Endothelial cell of umbilical vein (primary cell): ENCODE results near the gene FMO2. TPM values are rescaled to one million over a fixed set of nuclear protein-coding genes. Genes with fewer than 3 reads are reported as not detected.

Source experiments
- BruUV-seq: library from RNA; stranded (reverse); fragments of 400-500 nt; replicated peaks from 2 replicates; lab custom pipeline; 2021; lab: Mats Ljungman, UMichigan
- CTCF ChIA-PET: fragments of 300-600, 350-600 bp; sonication (Branson Sonifier 250); formaldehyde crosslinking; loops from one replicate; lab custom pipeline; 2021; ENCODE audit warnings: antibody characterized with exemption, inconsistent platforms; lab: Charles Lee
- POLR2A ChIA-PET: fragments of 300-600, 350-600 bp; sonication (Branson Sonifier 250); formaldehyde crosslinking; loops from one replicate; lab custom pipeline; 2021; ENCODE audit warnings: antibody characterized with exemption, inconsistent platforms; lab: Charles Lee
- DNase-seq: peaks from one replicate; pipeline ENCODE4 v3.0.0-alpha.2; 2011; ENCODE audit warnings: low read depth, low spot score
- FAIRE-seq: peaks from 2 replicates; lab custom pipeline; 2011; peaks lifted over from hg19 to GRCh38; lab: Jason Lieb, UNC
- H2AFZ ChIP-seq: 2 replicates; pipeline ENCODE4 v1.6.0; 2012; ENCODE audit warnings: low read depth, low read length, control low read depth, inconsistent platforms
- H3K27ac ChIP-seq: 2 replicates; pipeline ENCODE4 v1.5.1; 2011; ENCODE audit warnings: low read depth, mild to moderate bottlenecking, control low read depth, low read length, moderate library complexity; ENCODE audit not compliant: insufficient read depth
- H3K27me3 ChIP-seq, 2 experiments: 2 replicates each; pipeline versions ENCODE4 v1.6.0 to v1.6.1; 2011; ENCODE audit warnings: low read length in 2 of 2, mixed read lengths in 1 of 2; ENCODE audit not compliant: control insufficient read depth in 2 of 2, insufficient read depth in 2 of 2
- H3K36me3 ChIP-seq, 2 experiments: 2 replicates in 1 of 2; 3 replicates in 1 of 2; pipeline ENCODE4 v1.5.1; 2011; ENCODE audit warnings: low read length in 2 of 2, mild to moderate bottlenecking in 1 of 2, moderate library complexity in 1 of 2; ENCODE audit not compliant: control insufficient read depth in 2 of 2, insufficient read depth in 2 of 2; ENCODE audit errors: extremely low read depth in 1 of 2
- H3K4me1 ChIP-seq: 3 replicates; pipeline ENCODE4 v1.5.1; 2011; ENCODE audit warnings: mild to moderate bottlenecking, low read length; ENCODE audit not compliant: control insufficient read depth, insufficient read depth; ENCODE audit errors: extremely low read depth
- H3K4me2 ChIP-seq: 2 replicates; pipeline ENCODE4 v1.6.1; 2011; ENCODE audit warnings: low read length, control low read depth, mixed read lengths; ENCODE audit not compliant: insufficient read depth
- H3K4me3 ChIP-seq, 3 experiments: fragments of 200-600 bp in 1 of 3; sonication (generic), shearing (Covaris generic) in 1 of 3; replicated peaks in 1 of 3; 2 replicates each; pipeline ENCODE4 v1.5.1; 2011 to 2016; ENCODE audit warnings: control low read depth in 3 of 3, low read length in 3 of 3, mild to moderate bottlenecking in 2 of 3, inconsistent platforms in 1 of 3, low read depth in 1 of 3, moderate library complexity in 1 of 3; ENCODE audit not compliant: insufficient read depth in 1 of 3
- H3K79me2 ChIP-seq: 2 replicates; pipeline ENCODE4 v1.6.0; 2012; ENCODE audit warnings: low read length, inconsistent platforms; ENCODE audit not compliant: control insufficient read depth, insufficient read depth
- H3K9ac ChIP-seq: replicated peaks from 2 replicates; pipeline ENCODE3; 2011; ENCODE audit warnings: low read length, control low read depth; ENCODE audit not compliant: insufficient read depth; ENCODE audit errors: extremely low read depth
- H3K9me1 ChIP-seq: replicated peaks from 3 replicates; pipeline ENCODE4 v1.6.0; 2011; ENCODE audit warnings: mild to moderate bottlenecking, low read length; ENCODE audit not compliant: control insufficient read depth, insufficient read depth; ENCODE audit errors: extremely low read depth
- H3K9me3 ChIP-seq: replicated peaks from 2 replicates; pipeline ENCODE4 v1.5.1; 2012; ENCODE audit warnings: low read length, inconsistent platforms; ENCODE audit not compliant: control insufficient read depth, insufficient read depth
- H4K20me1 ChIP-seq: replicated peaks from 2 replicates; pipeline ENCODE3; 2011; ENCODE audit warnings: mild to moderate bottlenecking, low read length; ENCODE audit not compliant: control insufficient read depth, insufficient read depth; ENCODE audit errors: extremely low read depth
- CTCF ChIP-seq, 2 donors: IDR thresholded peaks; 1 replicate in 1 of 2; 2 replicates in 1 of 2; pipeline ENCODE4 v1.5.1; 2011; ENCODE audit warnings: low read length in 2 of 2, mild to moderate bottlenecking in 2 of 2, moderate library complexity in 2 of 2, control low read depth in 1 of 2, inconsistent platforms in 1 of 2, low read depth in 1 of 2; ENCODE audit not compliant: insufficient read depth in 1 of 2; ENCODE audit errors: extremely low read depth in 1 of 2
- FOS ChIP-seq: IDR thresholded peaks from 2 replicates; pipeline ENCODE4 v1.6.1; 2011; ENCODE audit warnings: mild to moderate bottlenecking, low read length, moderate library complexity, borderline replicate concordance; ENCODE audit not compliant: insufficient read depth
- GATA2 ChIP-seq: IDR thresholded peaks from 2 replicates; pipeline ENCODE4 v1.7.0; 2011; ENCODE audit warnings: low read depth, mild to moderate bottlenecking, moderate library complexity, mixed read lengths, low read length; ENCODE audit not compliant: insufficient read length, insufficient read depth
- JUN ChIP-seq: IDR thresholded peaks from 2 replicates; pipeline ENCODE4 v1.6.1; 2011; ENCODE audit warnings: borderline replicate concordance, low read depth; ENCODE audit not compliant: insufficient read length, insufficient read depth
- MAX ChIP-seq: IDR thresholded peaks from 2 replicates; pipeline ENCODE4 v1.6.1; 2011; ENCODE audit not compliant: insufficient read depth, insufficient read length
- POLR2A ChIP-seq: IDR thresholded peaks from 2 replicates; pipeline ENCODE4 v1.6.1; 2012; ENCODE audit warnings: low read depth, mild to moderate bottlenecking, control low read depth, low read length
- POLR2AphosphoS5 ChIP-seq: IDR thresholded peaks from 2 replicates; pipeline ENCODE4 v1.6.1; 2012; ENCODE audit warnings: low read depth, mild to moderate bottlenecking, control low read depth, low read length, moderate library complexity; ENCODE audit not compliant: insufficient read depth
- dilution Hi-C: fragments of 300-500 bp; cut with MboI; formaldehyde crosslinking; loops from one replicate; pipeline ENCODE4 v1.15.0; 2019; ENCODE audit warnings: low sequenced_read_pairs; ENCODE audit not compliant: extremely low pct_ligation_motif_present
- intact Hi-C: fragments of 100-400 bp; cut with micrococcal nuclease; formaldehyde crosslinking; loops from one replicate; pipeline ENCODE4 v1.10.0; 2022
- polyA plus RNA-seq, 4 experiments: library from polyadenylated mRNA; depleted of rRNA in 3 of 4; stranded (reverse) in 3 of 4; unstranded in 1 of 4; fragments of >200 nt; gene quantifications; 2 replicates each; pipeline versions ENCODE4 v1.2.1 to v1.2.3, GENCODE V29; 2011 to 2012; ENCODE audit warnings: missing spikeins in 1 of 4
- total RNA-seq: library from RNA; stranded (reverse); gene quantifications from 2 replicates; pipeline ENCODE4 v1.2.3, GENCODE V29; 2021

Gene FMO2
- total and polyA plus RNA-seq, 2 donors (not counting 3 experiments of a cell fraction or from before 2014, with no cell fraction given): not detected

- CTCF ChIA-PET: no interaction called here
Measured at GRCh38 chr1:171212607-171213351, 27.7 kb downstream of the FMO2 start.

More at GRCh38 chr1:171212607-171213351, 27.7 kb downstream of the FMO2 start:
- DNase-seq (no peak), FAIRE-seq (no peak)
- Histone ChIP-seq H3K9me3 (no peaks in the 10 kb centered on the region), H3K4me1 (no peaks in the 10 kb centered on the region), H3K27ac (no peak overlapping the region), H3K9ac (no peak overlapping the region), H3K9me1 (no peaks in the 10 kb centered on the region), H4K20me1 (no peaks in the 10 kb centered on the region), H2AFZ (no peak overlapping the region), H3K27me3 (no peaks in the 10 kb centered on the region), H3K79me2 (no peaks in the 10 kb centered on the region), H3K4me3 (no peak overlapping the region), H3K36me3 (no peaks in the 10 kb centered on the region), H3K4me2 (no peak overlapping the region)
- dilution Hi-C loops: no loop called here
- BruUV-seq: no TSS peak
- intact Hi-C loops: no loop called here
- POLR2A ChIA-PET: no interaction called here
- TF ChIP-seq POLR2A (no peak), JUN (no peak), GATA2 (no peak), POLR2AphosphoS5 (no peak), FOS (no peak), MAX (no peak), CTCF (IDR thresholded peaks at IDR 0.05; ENCODE audit: extremely low read depth in 1 of 2, insufficient read depth in 1 of 2, low read depth in 1 of 2, low read length in 2 of 2) (no peak)
